Prostate gland (tissue), 2 donors: ENCODE data around the gene GSE1. TPM values are rescaled to one million over a fixed set of nuclear protein-coding genes. Genes with fewer than 3 reads are reported as not detected.

ENCODE experiments used
- DNase-seq: peaks from one replicate; pipeline ENCODE4 v3.0.0-alpha.2; 2019; ENCODE audit warnings: low spot score
- H3K27ac ChIP-seq, 2 donors: fragments of 200-600 bp; sonication (generic); 2 replicates each; pipeline ENCODE4 v1.5.1; 2017 to 2019
- H3K27me3 ChIP-seq: fragments of 200-600 bp; sonication (generic); replicated peaks from 2 replicates; pipeline ENCODE4 v1.5.1; 2019; ENCODE audit not compliant: insufficient read depth
- H3K36me3 ChIP-seq, 2 donors: fragments of 200-600 bp; sonication (generic); 1 replicate in 1 of 2; 2 replicates in 1 of 2; pipeline versions ENCODE4 v1.5.1 to v1.8.1; 2017 to 2019
- H3K4me1 ChIP-seq: fragments of 200-600 bp; sonication (generic); replicated peaks from 2 replicates; pipeline ENCODE4 v1.5.1; 2019
- H3K4me3 ChIP-seq, 2 donors: fragments of 200-600 bp; sonication (generic); 2 replicates each; pipeline ENCODE4 v1.5.1; 2017 to 2019
- H3K9me3 ChIP-seq: fragments of 200-600 bp; sonication (generic); 2 replicates; pipeline ENCODE4 v1.5.1; 2017
- POLR2A ChIP-seq: fragments of 450-650 bp; IDR thresholded peaks from one replicate; pipeline ENCODE4 v1.6.1; 2016; ENCODE audit warnings: antibody characterized with exemption, mild to moderate bottlenecking
- POLR2AphosphoS5 ChIP-seq: sonication (generic); formaldehyde crosslinking; IDR thresholded peaks from one replicate; pipeline ENCODE4 v1.6.1; 2017; ENCODE audit warnings: antibody characterized with exemption
- WGBS: methylation state at CpG from one replicate; pipeline ENCODE4 v1.1.5; 2018; 5-methylcytosine and 5-hydroxymethylcytosine counted together
- intact Hi-C: fragments of 100-400 bp; cut with DNase I; formaldehyde crosslinking; loops from one replicate; pipeline ENCODE4 v1.14.2; 2022
- total RNA-seq, 2 donors: library from RNA; depleted of rRNA; stranded (reverse); fragments of >200 nt; gene quantifications; one replicate each; pipeline ENCODE4 v1.1.0, GENCODE V29; 2016
- TF ChIP-seq, protein P1 (sequence below), 4 experiments: fragments of 200-600 bp in 2 of 4; fragments of 450-650 bp in 2 of 4; sonication (generic) in 2 of 4; IDR thresholded peaks; 1 replicate in 3 of 4; 2 replicates in 1 of 4; pipeline ENCODE4 v1.5.1; 2016 to 2019; ENCODE audit warnings: antibody characterized with exemption in 4 of 4, mild to moderate bottlenecking in 2 of 4, moderate library complexity in 2 of 4

Gene GSE1
- total RNA-seq = 100 to 1,000 TPM in 1 of 2 donors, 10 to 100 TPM in 1; 41.4 to 146 TPM

DNA sequence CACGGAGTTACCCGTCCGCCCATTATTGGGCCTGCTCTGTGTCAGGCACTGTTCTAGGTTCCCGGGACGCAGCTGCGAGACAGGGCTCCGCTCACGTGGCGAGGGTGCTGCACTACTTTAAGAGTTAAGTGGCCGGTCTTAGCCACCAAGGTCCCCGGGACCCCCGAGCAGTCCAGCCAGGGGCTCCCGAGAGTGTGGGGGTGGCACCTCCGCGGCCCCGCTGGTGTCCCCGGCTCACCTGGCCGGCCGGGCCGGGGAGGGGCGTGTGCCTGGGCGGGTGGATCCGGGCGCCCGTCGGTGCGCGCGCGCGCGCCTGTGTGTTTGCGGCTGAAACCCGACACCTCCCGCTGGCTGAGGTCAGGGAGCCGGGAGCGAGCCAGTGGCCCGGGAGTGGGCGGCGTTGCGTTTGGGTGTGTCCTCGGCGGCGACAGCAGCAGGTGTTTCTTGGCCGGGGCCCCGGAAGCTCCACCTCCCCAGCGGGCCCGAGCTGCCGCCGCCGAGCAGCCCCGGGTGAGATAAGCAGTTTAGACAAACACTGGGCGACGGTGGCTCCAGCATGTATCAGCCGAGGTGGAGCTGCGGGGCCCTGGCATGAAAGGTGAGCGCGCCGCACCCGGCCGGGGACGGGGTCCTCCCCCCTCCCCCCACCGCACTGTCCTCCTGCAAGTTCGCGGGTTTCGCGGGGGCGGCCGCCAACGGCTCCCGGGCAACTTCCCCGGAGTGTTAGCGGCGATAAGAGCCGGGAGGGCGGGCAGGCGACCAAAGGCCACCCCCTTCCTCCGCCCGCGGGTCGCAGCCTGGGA is at the start of gene GSE1:
TSS of gene GSE1 (plus strand) at position 522 of the 803 bp plus-strand sequence. CDS start at position 592, 70 bp downstream.
- H3K36me3 ChIP-seq = no peaks in the 10 kb centered on the region
- intact Hi-C loops = loop anchor here (5.0 to 10.0 kb wide), 4 partner anchors 56 to 291 kb away; no protein-coding TSS in a partner anchor
- H3K9me3 ChIP-seq = no peaks in the 10 kb centered on the region
- peak; percentile 99 for DNase-seq
- peaks cover 38% of the 10 kb centered on the region for H3K4me1 ChIP-seq
- peak within 1 kb of the TSS; percentile 95 for H3K27ac ChIP-seq
- peak within 1 kb of the TSS; percentile 58 to 68 for H3K4me3 ChIP-seq
- TF ChIP-seq, protein P1, sequence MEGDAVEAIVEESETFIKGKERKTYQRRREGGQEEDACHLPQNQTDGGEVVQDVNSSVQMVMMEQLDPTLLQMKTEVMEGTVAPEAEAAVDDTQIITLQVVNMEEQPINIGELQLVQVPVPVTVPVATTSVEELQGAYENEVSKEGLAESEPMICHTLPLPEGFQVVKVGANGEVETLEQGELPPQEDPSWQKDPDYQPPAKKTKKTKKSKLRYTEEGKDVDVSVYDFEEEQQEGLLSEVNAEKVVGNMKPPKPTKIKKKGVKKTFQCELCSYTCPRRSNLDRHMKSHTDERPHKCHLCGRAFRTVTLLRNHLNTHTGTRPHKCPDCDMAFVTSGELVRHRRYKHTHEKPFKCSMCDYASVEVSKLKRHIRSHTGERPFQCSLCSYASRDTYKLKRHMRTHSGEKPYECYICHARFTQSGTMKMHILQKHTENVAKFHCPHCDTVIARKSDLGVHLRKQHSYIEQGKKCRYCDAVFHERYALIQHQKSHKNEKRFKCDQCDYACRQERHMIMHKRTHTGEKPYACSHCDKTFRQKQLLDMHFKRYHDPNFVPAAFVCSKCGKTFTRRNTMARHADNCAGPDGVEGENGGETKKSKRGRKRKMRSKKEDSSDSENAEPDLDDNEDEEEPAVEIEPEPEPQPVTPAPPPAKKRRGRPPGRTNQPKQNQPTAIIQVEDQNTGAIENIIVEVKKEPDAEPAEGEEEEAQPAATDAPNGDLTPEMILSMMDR (IDR thresholded peaks at IDR 0.05) = peak in 1 of 4 experiments; percentile 15
- TF ChIP-seq POLR2AphosphoS5 (peak; percentile 67), POLR2A (peak; percentile 69)
- WGBS = under 1% methylated on average over 57 of the region's 81 CpGs
- H3K27me3 ChIP-seq = no peaks in the 10 kb centered on the region

DNA sequence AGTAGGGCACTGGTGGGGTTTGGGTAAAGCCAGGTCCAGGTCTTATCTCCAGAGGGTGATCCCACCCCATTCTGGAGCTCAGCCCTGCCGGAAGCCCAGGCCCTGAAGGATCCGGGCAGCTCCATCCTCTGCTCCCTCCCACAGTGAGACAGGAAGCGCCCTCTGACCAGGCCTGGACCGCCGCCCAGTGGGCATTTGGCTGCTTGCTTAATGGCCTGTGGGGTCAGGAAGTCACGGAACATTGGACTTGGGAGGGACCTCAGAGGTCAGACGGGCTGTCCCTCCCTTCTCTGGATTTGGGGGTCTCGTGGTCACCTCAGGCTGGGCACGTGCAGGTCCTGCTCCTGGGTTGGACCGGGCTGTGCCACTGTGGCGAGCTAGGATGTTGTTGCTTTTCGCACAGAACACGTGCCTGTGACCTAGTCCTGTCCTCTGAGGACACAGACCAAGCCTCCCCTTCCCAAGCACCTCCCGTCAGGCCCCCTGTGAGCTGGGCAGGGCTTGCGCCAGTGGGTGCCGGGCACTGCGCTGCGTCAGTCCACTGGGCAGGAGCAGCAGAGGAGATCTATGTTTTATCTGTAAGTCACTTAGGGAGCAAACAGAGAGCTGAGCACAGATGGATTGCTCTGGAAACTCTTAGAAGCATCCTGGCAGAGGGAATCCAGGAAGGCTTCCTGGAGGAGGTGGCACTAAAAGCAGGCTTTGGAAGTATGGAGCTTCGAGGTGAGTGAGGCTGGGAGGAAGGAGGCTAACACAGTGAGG is 49.4 kb upstream of the GSE1 start:
- TF ChIP-seq POLR2A = no peak
- H3K4me1 ChIP-seq = peaks cover 2% of the 10 kb centered on the region
- H3K27me3 ChIP-seq = no peaks in the 10 kb centered on the region
- H3K27ac ChIP-seq = no peak overlapping the region
- no peak overlapping the region for H3K4me3 ChIP-seq
- no peaks in the 10 kb centered on the region for H3K36me3 ChIP-seq
- WGBS = 82% methylated on average over 19 of the region's 19 CpGs
- intact Hi-C loops = no loop called here
- H3K9me3 ChIP-seq = no peaks in the 10 kb centered on the region
- DNase-seq = no peak

DNA sequence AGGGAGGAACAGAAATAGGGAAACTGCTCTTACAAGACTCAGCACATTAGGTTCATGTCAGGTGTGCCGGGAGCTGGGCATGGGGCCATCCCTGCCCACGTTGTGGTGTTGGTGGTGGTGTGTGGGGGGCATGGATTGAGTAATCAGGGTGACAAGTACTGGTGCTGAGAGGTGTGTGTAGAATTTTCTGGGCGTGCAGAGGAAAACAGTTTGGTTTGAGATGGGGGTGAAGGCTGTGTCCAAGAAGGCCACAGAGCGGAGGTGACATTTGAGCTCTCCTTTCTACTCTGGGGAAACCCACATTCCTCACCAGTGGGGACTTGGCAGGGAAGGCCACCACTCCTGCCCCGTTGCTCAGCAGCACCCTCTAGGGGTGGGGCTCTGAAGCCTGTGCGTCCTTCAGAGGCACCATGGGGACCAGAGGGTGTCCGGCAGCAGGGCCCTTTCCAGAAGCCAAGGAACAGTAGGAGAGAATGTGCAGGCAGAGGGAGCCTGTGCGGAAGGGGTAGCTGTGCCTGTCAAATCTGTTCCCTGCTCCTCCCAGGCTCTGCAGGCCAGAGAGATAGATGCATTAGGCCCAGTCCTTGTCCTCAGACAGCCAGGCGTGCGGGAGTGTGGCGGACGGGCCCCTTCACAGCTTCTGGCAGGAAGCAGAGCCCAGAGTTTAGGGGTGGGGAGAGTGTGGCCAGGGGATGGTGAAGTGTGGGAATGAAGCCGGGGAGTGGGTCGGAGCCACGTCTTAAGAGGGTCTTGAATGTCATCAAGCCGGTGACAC is 48.7 kb upstream of the GSE1 start:
- WGBS = 81% methylated on average over 16 of the region's 16 CpGs
- no peaks in the 10 kb centered on the region for H3K36me3 ChIP-seq
- no peaks in the 10 kb centered on the region for H3K4me1 ChIP-seq
- TF ChIP-seq POLR2AphosphoS5 = no peak
- TF ChIP-seq, protein P1 (IDR thresholded peaks at IDR 0.05) = peak in 1 of 4 experiments; percentile 18
- no peak for DNase-seq
- H3K4me3 ChIP-seq = no peak overlapping the region
- no peaks in the 10 kb centered on the region for H3K9me3 ChIP-seq
- H3K27me3 ChIP-seq = no peaks in the 10 kb centered on the region
- intact Hi-C loops = no loop called here
- H3K27ac ChIP-seq = no peak overlapping the region

DNA sequence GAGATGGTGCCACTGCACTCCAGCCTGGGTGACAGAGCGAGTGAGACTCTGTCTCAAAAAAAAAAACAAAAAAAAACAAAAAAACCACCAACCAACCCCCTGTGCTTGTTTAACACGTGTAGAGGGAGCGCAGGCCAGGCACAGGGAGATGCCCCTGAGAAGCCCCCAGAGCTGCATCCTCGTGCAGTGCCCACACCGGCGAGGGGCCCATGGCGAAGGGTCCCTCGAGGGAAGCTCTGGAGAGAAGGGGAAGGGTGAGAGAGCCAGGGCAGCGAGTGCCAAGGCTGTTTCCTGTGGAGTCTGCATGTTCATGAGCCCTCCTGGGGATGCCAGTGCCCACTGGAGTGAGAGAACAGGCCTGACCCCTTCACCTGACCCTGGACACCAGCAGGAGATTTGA is 47.8 kb upstream of the GSE1 start:
- intact Hi-C loops = no loop called here
- no peak for DNase-seq
- no peaks in the 10 kb centered on the region for H3K27me3 ChIP-seq

More for the DNA sequence above, 47.8 kb upstream of the GSE1 start:
- WGBS = 88% methylated on average over 9 of the region's 9 CpGs
- Histone ChIP-seq H3K9me3 (no peaks in the 10 kb centered on the region), H3K36me3 (no peaks in the 10 kb centered on the region), H3K4me3 (no peak overlapping the region), H3K27ac (no peak overlapping the region), H3K4me1 (no peaks in the 10 kb centered on the region)
- TF ChIP-seq POLR2AphosphoS5 = no peak
- TF ChIP-seq, protein P1 (IDR thresholded peaks at IDR 0.05) = no peak
- no peak for TF ChIP-seq POLR2A
